GM18505 (cell line): ENCODE data around the gene FEM1C.
"Not testable (repeated sequence)": the region's sequence is repeated elsewhere in the genome, so short reads cannot be mapped to it uniquely, and the experiment has no call there.

ENCODE experiments used
- ATAC-seq: cut with Tn5 transposase; IDR thresholded peaks from one replicate; pipeline ENCODE4 v1.9.1; 2021; ENCODE audit not compliant: unreplicated experiment
- POLR2A ChIP-seq: IDR thresholded peaks from 4 replicates; pipeline ENCODE4 v1.6.1; 2011; ENCODE audit warnings: borderline replicate concordance; ENCODE audit not compliant: insufficient read depth, insufficient read length; ENCODE audit errors: extremely low read depth

Gene FEM1C

DNA sequence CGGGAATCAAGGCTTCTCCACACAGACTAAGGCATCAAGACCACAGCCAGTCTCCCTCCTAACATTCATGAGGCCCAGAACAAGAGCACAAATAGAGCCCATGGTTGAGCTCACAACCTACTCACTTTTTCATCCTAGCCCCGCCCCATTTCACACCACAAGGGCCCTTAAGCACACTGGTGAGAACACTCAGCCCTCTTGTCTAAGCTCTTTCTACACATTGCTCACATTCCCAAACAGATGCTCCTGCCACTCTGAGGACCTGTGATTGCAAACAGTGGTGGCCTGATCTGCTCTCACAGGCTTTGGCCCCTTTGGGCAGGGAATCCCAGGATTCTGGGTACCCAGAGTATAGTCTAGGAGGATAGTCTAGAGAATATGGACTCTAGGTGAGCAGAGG lies 54.0 kb downstream of the FEM1C start:
- no peak for TF ChIP-seq POLR2A
- ATAC-seq = no peak

DNA sequence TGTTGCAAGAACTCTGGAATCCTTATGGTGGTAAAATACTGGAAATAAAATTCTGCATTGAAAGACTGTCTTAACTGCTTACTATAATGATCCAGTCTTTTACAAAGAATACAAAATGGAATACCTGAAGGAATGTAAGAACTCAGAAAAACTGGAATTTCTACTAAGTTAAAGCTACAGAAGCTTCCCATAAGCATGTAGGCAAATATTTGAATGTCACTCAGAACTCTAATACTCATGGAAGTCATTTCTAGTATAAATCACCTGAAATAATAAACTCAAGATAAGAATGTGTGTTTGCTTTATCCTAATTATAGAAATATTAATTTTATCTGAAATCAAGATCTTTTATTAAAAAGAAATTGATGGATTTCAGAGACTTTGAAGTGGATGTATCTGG lies 54.8 kb downstream of the FEM1C start:
- no peak for ATAC-seq
- TF ChIP-seq POLR2A = no peak

DNA sequence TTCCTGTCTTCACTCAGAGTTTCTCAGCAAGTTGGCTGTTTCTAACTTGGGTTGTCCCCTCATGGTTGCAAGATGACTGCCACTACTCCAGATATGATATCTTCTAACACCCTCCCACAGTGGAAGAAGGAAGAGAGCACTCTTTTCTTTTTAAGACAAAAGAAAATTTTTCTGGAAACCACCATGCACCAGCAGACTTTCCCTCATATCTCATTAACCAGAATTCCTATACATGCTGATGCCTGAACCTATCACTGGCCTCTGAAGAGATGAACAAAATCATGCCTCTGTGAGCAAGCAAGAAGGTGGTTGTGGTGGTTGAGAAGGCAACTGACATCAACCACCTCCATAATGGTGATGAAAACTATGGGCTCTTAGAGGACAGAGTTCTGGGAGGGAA lies 56.8 kb downstream of the FEM1C start:
- TF ChIP-seq POLR2A = no peak
- ATAC-seq = no peak

DNA sequence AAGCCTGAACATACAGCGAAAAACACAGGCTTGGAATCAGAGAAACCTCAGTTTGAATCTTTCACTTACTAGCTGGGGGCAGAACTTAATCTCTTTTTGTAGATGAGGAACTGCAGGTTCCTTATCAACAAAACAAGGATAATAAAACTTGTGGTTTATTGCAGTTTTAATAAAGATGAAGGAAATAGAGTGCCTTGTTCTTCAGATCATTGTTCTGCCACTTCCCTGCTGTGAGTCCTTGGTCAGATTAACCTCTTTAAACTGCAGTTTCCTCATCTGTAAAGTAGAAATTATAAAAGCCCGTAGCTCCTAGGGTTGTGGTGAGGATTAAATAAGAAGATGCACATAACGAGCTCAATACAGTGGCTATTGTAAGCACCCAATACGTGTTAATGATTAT lies 57.4 kb downstream of the FEM1C start:
- no peak for ATAC-seq

DNA sequence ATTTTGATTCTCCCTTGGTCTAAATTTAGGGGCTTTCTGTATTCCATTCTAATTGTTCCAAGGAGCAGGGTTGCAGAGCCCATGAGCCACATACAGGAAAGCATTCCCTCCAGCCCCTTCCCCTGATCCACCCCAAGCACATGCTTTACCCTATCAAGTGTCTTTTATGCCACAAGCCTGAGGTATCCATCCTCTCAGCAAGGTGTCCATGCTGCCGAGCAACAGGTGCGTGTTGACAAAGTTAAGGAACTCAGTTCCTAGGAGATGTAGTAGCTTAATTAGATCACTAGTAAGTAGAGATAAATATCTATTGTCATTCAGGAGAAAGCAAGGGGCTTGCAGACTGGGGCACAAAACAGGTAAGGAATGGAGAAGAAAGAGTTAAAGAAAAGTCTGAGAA lies 57.8 kb downstream of the FEM1C start:
- ATAC-seq = no peak
- TF ChIP-seq POLR2A = no peak

More for the DNA sequence above, 57.4 kb downstream of the FEM1C start:
- no peak for TF ChIP-seq POLR2A

DNA sequence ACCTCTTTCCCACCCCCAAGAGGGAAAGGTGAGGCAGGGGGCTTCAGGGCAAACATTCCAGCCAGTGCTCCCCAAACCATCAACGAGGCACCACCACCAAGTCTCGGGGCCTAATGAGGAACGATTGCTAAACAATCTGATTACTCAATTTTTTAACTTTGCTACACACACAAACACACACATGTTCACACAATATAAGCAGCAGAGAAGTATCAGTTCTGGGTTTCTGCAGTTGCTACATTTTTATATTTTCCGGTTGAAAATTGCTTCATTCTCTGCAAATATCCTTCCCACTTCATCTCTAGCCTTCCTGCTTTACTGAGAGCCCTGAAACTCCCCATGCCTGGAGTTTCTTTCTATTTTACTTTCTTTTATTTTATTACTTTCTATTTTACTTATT lies 60.2 kb downstream of the FEM1C start:
- ATAC-seq = no peak

DNA sequence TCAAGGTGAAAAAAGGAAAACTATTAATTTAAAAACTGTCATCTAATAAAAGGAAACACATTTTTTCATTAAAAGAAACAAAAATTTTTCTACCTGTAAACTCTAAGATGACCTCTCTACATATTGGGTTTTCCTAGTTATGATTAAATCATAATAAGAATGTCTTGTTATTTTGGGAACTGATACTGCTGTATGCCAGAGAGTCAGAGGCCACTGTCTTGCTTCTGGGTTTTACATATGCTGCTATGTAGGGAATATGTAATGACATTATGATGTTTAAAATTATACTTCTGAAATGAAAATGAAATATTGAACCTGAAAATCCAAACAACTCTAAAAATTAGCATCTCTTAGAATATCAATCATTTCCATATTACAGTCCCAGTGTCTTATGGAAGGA lies 63.7 kb downstream of the FEM1C start:
- no peak for ATAC-seq
- no peak for TF ChIP-seq POLR2A

More for the DNA sequence above, 60.2 kb downstream of the FEM1C start:
- no peak for TF ChIP-seq POLR2A

DNA sequence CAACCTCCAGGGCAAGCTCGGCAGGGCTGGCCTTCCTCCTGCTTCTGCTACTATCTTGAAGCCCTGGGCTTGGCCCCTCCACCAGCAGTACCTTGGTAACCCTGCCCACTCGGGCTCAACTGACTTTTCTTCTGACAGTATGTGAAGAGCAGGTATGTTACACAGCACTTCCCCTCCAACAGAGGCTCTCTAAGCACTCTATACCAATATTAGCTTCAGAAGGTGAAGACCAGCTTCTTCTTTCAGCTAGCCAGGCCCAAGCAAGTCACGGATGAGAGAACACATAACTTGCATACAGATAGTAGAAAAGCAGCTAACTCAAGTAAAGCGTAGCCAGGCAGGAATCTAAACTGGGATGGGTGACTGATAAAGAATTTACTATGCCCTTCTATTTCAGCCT lies 64.3 kb downstream of the FEM1C start:
- no peak for TF ChIP-seq POLR2A
- ATAC-seq = peak; percentile 54

DNA sequence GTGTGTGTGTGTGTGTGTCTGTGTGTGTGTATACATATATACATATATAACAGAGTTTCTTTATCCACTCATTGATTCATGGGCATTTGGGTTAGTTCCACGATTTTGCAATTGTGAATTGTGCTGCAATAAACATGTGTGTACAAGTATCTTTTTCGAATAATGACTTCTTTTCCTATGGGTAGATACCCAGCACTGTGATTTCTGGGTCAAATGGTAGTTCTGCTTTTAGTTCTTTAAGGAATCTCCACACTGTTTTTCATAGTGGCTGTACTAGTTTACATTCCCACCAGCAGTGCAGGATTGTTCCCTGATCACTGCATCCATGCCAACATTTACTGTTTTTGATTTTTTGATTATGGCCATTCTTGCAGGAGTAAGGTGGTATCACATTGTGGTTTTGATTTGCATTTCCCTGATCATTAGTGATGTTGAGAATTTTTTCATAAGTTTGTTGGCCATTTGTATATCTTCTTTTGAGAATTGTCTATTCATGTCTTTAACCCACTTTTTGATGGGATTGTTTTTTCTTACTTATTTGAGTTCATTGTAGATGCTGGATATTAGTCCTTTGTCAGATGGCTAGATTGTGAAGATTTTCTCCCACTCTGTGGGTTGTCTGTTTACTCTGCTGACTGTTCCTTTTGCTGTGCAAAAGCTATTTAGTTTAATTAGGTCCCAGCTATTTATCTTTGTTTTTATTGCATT lies 65.3 kb downstream of the FEM1C start:
- not testable (repeated sequence) for ATAC-seq

DNA sequence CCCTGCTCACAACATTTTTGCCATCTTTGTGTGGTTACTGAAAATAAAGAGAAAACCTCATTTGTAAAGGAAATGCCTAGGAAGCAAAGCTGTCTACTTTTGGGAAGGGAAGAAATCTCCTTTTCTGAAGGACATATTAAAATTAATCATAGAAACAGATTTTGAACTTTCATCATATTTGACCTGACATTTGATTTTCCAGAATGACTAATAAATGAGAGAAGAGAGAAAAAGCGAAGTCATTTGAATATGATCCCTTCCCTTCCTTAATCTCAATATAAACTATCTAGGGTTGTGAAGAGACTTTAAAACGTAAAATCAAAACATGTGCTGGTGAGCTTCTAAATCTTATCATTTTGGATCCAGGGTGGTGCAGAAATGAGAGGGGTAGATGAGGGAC lies 66.3 kb downstream of the FEM1C start:
- no peak for TF ChIP-seq POLR2A
- ATAC-seq = no peak

DNA sequence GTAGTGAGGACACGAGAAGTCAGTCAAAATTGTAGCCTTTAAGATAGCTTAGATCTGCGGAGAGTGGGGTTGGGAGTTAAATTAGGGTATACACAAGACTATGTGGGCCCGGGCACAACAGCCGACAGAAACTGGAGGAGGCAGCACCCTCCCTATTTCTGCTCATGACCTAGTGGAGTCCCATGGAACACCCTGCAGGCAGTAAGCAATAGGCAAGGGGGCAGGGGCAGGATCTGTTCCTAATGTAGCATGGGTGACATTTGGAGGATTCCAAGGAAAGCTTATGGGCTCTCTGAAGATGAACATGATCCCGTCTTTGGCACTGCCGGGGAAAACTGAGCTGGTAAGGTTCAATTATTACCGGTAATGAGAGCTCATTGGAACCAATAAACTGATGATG lies 67.0 kb downstream of the FEM1C start:
- ATAC-seq = no peak
- no peak for TF ChIP-seq POLR2A

DNA sequence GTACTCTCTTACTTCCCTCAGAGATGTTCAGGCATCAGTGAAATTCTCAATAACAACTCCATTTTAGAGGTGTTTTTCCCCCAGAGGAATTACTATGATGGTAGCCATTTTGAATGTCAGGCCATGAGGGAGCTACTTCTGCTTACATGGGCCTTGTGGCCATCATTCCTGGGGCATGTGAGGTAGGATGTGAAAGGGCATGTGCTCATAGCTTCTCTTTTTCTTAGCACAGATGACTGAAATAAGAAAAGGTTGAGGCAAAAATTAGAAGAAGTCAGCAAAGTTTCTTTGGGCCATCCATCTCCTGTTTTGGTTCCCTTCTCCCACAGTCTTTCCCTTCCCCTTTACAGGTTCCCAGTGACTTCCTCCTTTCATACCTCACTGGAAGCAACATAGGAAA lies 68.8 kb downstream of the FEM1C start:
- no peak for TF ChIP-seq POLR2A
- no peak for ATAC-seq

DNA sequence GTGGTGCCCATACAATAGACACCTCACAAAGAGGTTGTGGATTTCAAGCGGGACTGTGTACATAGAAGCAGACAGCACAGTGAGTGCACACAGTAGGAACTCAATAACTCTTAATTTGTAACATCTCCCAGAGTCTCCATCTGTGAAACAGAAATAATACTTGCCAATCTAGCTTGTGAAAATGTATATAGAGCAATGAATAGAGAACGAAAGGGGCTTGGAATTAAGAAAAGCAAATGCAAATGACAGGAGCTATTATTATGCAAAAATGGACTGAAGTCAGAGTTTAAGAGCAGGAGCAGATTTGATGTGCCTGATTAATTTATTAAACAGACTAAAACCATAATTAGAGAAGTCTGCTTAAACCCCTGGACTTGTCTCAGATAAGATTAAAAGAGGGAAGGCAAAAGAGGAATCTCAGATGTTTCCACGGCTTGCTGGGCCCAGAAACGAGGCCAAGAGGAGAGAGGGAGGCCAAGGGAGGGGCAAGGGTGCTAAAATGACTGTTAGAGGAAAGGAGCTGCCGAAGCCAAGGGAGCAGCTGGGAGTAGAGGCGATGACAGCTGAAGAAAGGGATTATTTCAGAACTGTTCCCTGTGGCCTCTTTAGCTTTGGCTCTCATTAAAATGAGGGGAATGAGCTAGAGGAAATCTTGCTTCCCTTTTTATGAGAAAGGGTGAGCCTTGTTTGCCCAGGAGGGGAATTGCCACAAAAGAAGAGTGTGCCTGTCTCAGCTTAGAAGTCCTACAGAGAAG lies 72.1 kb downstream of the FEM1C start:
- TF ChIP-seq POLR2A = no peak

DNA sequence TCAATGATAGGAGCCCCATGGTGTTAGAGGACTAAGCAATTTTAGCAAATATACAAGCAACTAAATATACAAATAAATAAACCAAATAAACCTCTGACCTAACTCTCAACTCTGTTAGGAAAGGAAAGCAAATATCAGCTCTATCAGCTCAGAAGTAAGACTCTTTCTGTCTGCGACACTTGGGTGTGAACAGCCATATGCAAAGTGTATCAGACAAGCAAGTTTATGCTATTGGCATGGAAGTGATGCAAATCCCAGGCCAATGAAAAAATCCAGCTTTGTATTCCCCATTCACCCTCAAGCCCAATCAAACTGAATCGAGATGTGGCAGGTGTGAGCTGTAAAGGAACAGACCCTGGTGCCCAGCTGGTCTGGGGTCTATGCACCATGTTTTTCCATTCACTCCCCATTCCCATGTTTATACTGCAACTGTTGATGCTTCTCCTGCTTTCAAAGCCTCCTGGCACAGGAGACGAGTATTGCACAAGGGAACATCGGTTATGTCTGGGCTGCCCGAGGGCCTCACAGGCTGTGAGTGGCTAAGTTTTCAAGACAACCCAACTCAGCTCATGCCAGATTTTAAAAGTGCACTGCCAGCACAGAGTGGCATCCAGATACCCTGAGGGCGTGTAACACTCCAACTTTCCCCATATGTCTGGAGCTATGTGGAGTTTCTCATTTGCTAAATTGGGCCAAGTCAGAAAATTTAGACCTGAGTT lies 73.1 kb downstream of the FEM1C start:
- TF ChIP-seq POLR2A = no peak
- no peak for ATAC-seq

More for the DNA sequence above, 72.1 kb downstream of the FEM1C start:
- no peak for ATAC-seq

DNA sequence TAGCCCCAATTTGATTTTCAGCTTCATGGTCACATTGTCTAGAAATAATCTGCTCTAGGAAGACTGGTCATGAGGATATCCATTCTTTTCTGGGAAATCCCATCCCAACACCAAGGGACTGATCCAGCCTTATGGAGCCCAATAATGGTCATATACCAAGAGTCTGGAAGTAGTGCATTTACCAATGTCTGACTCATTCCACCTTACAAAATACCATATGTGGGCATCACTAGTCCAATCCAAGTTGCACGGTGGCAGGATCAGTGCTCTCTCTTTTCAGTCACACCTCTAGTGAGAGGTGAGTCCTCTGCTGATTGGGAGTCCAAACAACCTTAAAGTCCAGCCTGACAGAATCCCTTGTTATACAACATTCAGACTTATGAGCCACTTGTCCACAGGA lies 73.7 kb downstream of the FEM1C start:
- TF ChIP-seq POLR2A = no peak

More for the DNA sequence above, 73.7 kb downstream of the FEM1C start:
- no peak for ATAC-seq
